H1 (cell line): ENCODE measurements around the gene ASRGL1. TPM values are rescaled to one million over a fixed set of nuclear protein-coding genes. Genes with fewer than 3 reads are reported as not detected.

ENCODE experiments used
- CTCF ChIA-PET: fragments of 300-600 bp; sonication (Branson Sonifier 250); formaldehyde crosslinking; loops from one replicate; lab custom pipeline; 2021; ENCODE audit not compliant: partially characterized antibody; lab: Charles Lee
- POLR2A ChIA-PET: fragments of 300-600 bp; sonication (Branson Sonifier 250); formaldehyde crosslinking; loops from one replicate; lab custom pipeline; 2021; ENCODE audit warnings: inconsistent platforms; ENCODE audit not compliant: partially characterized antibody; lab: Charles Lee
- DNase-seq, 2 experiments: peaks; one replicate each; pipeline versions ENCODE4 v3.0.0 to v3.0.0-alpha.2; 2010 to 2022; ENCODE audit warnings: low spot score in 2 of 2, low read depth in 1 of 2, mixed read lengths in 1 of 2
- FAIRE-seq: peaks from 2 replicates; lab custom pipeline; 2011; peaks lifted over from hg19 to GRCh38; lab: Jason Lieb, UNC
- H2AFZ ChIP-seq: 2 replicates; pipeline ENCODE4 v1.8.1; 2012; ENCODE audit warnings: low read length, inconsistent platforms
- H2AK5ac ChIP-seq: 2 replicates; pipeline ENCODE4 v1.6.1; 2013; ENCODE audit warnings: low read depth, low read length
- H2BK120ac ChIP-seq: replicated peaks from 2 replicates; pipeline ENCODE3; 2013; ENCODE audit warnings: low read depth, low read length, inconsistent platforms
- H2BK12ac ChIP-seq: 2 replicates; pipeline ENCODE4 v1.6.1; 2013; ENCODE audit warnings: low read depth, low read length
- H2BK15ac ChIP-seq: 2 replicates; pipeline ENCODE4 v1.6.1; 2013; ENCODE audit warnings: low read length
- H2BK20ac ChIP-seq: 2 replicates; pipeline ENCODE4 v1.6.1; 2013; ENCODE audit warnings: low read length
- H2BK5ac ChIP-seq: 2 replicates; pipeline ENCODE4 v1.6.1; 2013; ENCODE audit warnings: low read depth, low read length
- H3K14ac ChIP-seq: 2 replicates; pipeline ENCODE4 v1.6.1; 2013; ENCODE audit warnings: inconsistent platforms; ENCODE audit not compliant: insufficient read length
- H3K18ac ChIP-seq: 2 replicates; pipeline ENCODE4 v1.6.1; 2013; ENCODE audit warnings: low read length; ENCODE audit errors: extremely low read depth
- H3K23ac ChIP-seq: 2 replicates; pipeline ENCODE4 v1.6.1; 2013; ENCODE audit warnings: inconsistent platforms; ENCODE audit not compliant: insufficient read length
- H3K23me2 ChIP-seq: 2 replicates; pipeline ENCODE4 v1.6.1; 2013; ENCODE audit warnings: low read depth, low read length
- H3K27ac ChIP-seq: 2 replicates; pipeline ENCODE4 v1.6.1; 2011; ENCODE audit warnings: low read depth, low read length, inconsistent platforms
- H3K27me3 ChIP-seq, 4 experiments: replicated peaks in 1 of 4; 1 replicate in 1 of 4; 2 replicates in 3 of 4; pipeline versions ENCODE4 v1.6.1 to v1.8.1; 2011 to 2013; ENCODE audit warnings: low read length in 3 of 4, mild to moderate bottlenecking in 3 of 4, inconsistent platforms in 2 of 4, mixed read lengths in 2 of 4, moderate library complexity in 1 of 4; ENCODE audit not compliant: control insufficient read depth in 3 of 4, insufficient read depth in 3 of 4; ENCODE audit errors: extremely low read depth in 1 of 4
- H3K36me3 ChIP-seq, 4 experiments: 2 replicates each; pipeline versions ENCODE4 v1.6.1 to v1.8.1; 2011 to 2013; ENCODE audit warnings: mild to moderate bottlenecking in 4 of 4, low read length in 3 of 4, moderate library complexity in 2 of 4, control low read depth in 1 of 4, inconsistent platforms in 1 of 4; ENCODE audit not compliant: insufficient read depth in 4 of 4, control insufficient read depth in 2 of 4
- H3K4ac ChIP-seq: replicated peaks from 2 replicates; pipeline ENCODE3; 2013; ENCODE audit warnings: low read length, low read depth, mixed read lengths, inconsistent platforms; ENCODE audit not compliant: insufficient read length
- H3K4me1 ChIP-seq, 4 experiments: replicated peaks in 1 of 4; 1 replicate in 1 of 4; 2 replicates in 3 of 4; pipeline versions ENCODE4 v1.6.1 to v1.8.1; 2011 to 2013; ENCODE audit warnings: low read length in 3 of 4, inconsistent platforms in 2 of 4, mixed read lengths in 1 of 4; ENCODE audit not compliant: insufficient read depth in 4 of 4, control insufficient read depth in 3 of 4
- H3K4me2 ChIP-seq, 2 experiments: 2 replicates each; pipeline versions ENCODE4 v1.6.1 to v1.8.1; 2011 to 2013; ENCODE audit warnings: low read depth in 2 of 2, low read length in 2 of 2, control low read depth in 1 of 2, inconsistent platforms in 1 of 2, mild to moderate bottlenecking in 1 of 2; ENCODE audit not compliant: insufficient read depth in 1 of 2
- H3K4me3 ChIP-seq, 4 experiments: fragments of 200-600, 300-600 bp in 1 of 4; sonication (generic), shearing (Covaris generic), sonication (Bioruptor Twin) in 1 of 4; 2 replicates each; pipeline versions ENCODE4 v1.5.1 to v1.8.1; 2011 to 2016; ENCODE audit warnings: low read length in 4 of 4, low read depth in 3 of 4, control low read depth in 2 of 4, inconsistent platforms in 2 of 4, mild to moderate bottlenecking in 2 of 4, mixed read lengths in 1 of 4, moderate library complexity in 1 of 4; ENCODE audit not compliant: insufficient read depth in 2 of 4; ENCODE audit errors: extremely low read depth in 1 of 4
- H3K56ac ChIP-seq: replicated peaks from 2 replicates; pipeline ENCODE3; 2013; ENCODE audit warnings: low read depth, mild to moderate bottlenecking, mixed read lengths, low read length, inconsistent platforms; ENCODE audit not compliant: insufficient read length
- H3K79me1 ChIP-seq: 2 replicates; pipeline ENCODE4 v1.6.1; 2013; ENCODE audit warnings: low read depth, low read length, control low read depth
- H3K79me2 ChIP-seq, 2 experiments: 2 replicates each; pipeline versions ENCODE4 v1.6.1 to v1.8.1; 2012 to 2013; ENCODE audit warnings: low read length in 2 of 2, mild to moderate bottlenecking in 2 of 2, inconsistent platforms in 1 of 2; ENCODE audit not compliant: insufficient read depth in 2 of 2, control insufficient read depth in 1 of 2
- H3K9ac ChIP-seq, 4 experiments: replicated peaks in 1 of 4; 1 replicate in 1 of 4; 2 replicates in 3 of 4; pipeline versions ENCODE4 v1.6.1 to v1.8.1; 2011 to 2013; ENCODE audit warnings: low read depth in 3 of 4, low read length in 3 of 4, control low read depth in 2 of 4, mild to moderate bottlenecking in 2 of 4, moderate library complexity in 2 of 4, inconsistent platforms in 1 of 4; ENCODE audit errors: extremely low read depth in 1 of 4
- H3K9me3 ChIP-seq, 2 experiments: 2 replicates each; pipeline versions ENCODE4 v1.6.1 to v1.8.1; 2012 to 2013; ENCODE audit warnings: mild to moderate bottlenecking in 2 of 2, moderate library complexity in 2 of 2, control low read depth in 1 of 2, inconsistent platforms in 1 of 2, low read depth in 1 of 2, low read length in 1 of 2, mixed read lengths in 1 of 2; ENCODE audit not compliant: insufficient read depth in 2 of 2
- H4K20me1 ChIP-seq, 2 experiments: replicated peaks in 1 of 2; 2 replicates each; pipeline versions ENCODE3 to v1.8.1; 2011 to 2013; ENCODE audit warnings: inconsistent platforms in 2 of 2, low read length in 2 of 2, mild to moderate bottlenecking in 1 of 2; ENCODE audit not compliant: insufficient read depth in 2 of 2, control insufficient read depth in 1 of 2
- H4K5ac ChIP-seq: 2 replicates; pipeline ENCODE4 v1.6.1; 2013; ENCODE audit warnings: low read length, low read depth, mixed read lengths, inconsistent platforms; ENCODE audit not compliant: insufficient read length
- H4K8ac ChIP-seq: 2 replicates; pipeline ENCODE4 v1.8.0; 2013; ENCODE audit warnings: mild to moderate bottlenecking, moderate library complexity, low read length, inconsistent platforms; ENCODE audit not compliant: insufficient read depth; ENCODE audit errors: extremely low read depth
- H4K91ac ChIP-seq: replicated peaks from 2 replicates; pipeline ENCODE3; 2013; ENCODE audit warnings: low read length, mixed read lengths, inconsistent platforms; ENCODE audit not compliant: insufficient read length
- CBX5 ChIP-seq: fragments of 300-800, 300-1000 bp; sonication (generic); IDR thresholded peaks from 2 replicates; pipeline ENCODE4 v1.7.1; 2016; ENCODE audit warnings: antibody characterized with exemption, low read length, low read depth
- JUN ChIP-seq: IDR thresholded peaks from 2 replicates; pipeline ENCODE4 v1.6.1; 2011; ENCODE audit warnings: low read depth, mild to moderate bottlenecking, improper control_type of control experiment, low read length
- POLR2A ChIP-seq, 2 experiments: IDR thresholded peaks; 1 replicate in 1 of 2; 2 replicates in 1 of 2; pipeline ENCODE4 v1.6.1; 2011; ENCODE audit warnings: low read depth in 2 of 2, low read length in 2 of 2, mild to moderate bottlenecking in 2 of 2; ENCODE audit errors: control extremely low read depth in 1 of 2
- WGBS, 2 experiments: shearing (Covaris generic) in 1 of 2; methylation state at CpG; one replicate each; pipeline versions ENCODE4 v1.1.6 to v1.1.7; 2013 to 2015; ENCODE audit warnings: low lambda C conversion rate in 2 of 2, mixed read lengths in 2 of 2, inconsistent platforms in 1 of 2, low coverage in 1 of 2, missing lambda C conversion rate in 1 of 2; ENCODE audit not compliant: insufficient replicate concordance in 2 of 2, insufficient coverage in 1 of 2, insufficient read length in 1 of 2; ENCODE audit errors: extremely low coverage in 1 of 2, missing lambda C conversion rate in 1 of 2; 5-methylcytosine and 5-hydroxymethylcytosine counted together
- polyA plus RNA-seq, 7 experiments: library from polyadenylated mRNA; depleted of rRNA in 3 of 7; stranded (reverse) in 5 of 7; unstranded in 2 of 7; fragments of >200 nt in 5 of 7; fragments of 200-250 nt in 2 of 7; gene quantifications; 1 replicate in 5 of 7; 2 replicates in 1 of 7; 4 replicates in 1 of 7; pipeline versions ENCODE4 v1.2.1 to v1.2.3, GENCODE V29; 2011 to 2013; ENCODE audit warnings: missing spikeins in 2 of 7, mixed read lengths in 2 of 7
- total RNA-seq: library from RNA; stranded (reverse); fragmentation: NEBNext Ultra II Directional; extraction: Animal tissue kit (Norgen Biotek cat#: 25700); gene quantifications from 2 replicates; pipeline ENCODE4 v1.2.1, GENCODE V29; 2021
- TF ChIP-seq, protein P1 (sequence below): IDR thresholded peaks from 2 replicates; pipeline ENCODE4 v1.6.1; 2011; ENCODE audit warnings: low read length, improper control_type of control experiment

Gene ASRGL1
- total and polyA plus RNA-seq, 2 of the 8 experiments (the other 6 are each of a cell fraction or from before 2014, with no cell fraction given): 19.9 to 23.5 TPM

- Histone ChIP-seq H3K23ac (no peak overlapping the region), H4K5ac (no peak overlapping the region), H3K36me3 (no peaks in the 10 kb centered on the region), H3K18ac (no peak overlapping the region), H2AFZ (no peak overlapping the region), H3K56ac (no peak overlapping the region), H2BK5ac (no peak overlapping the region), H4K20me1 (no peaks in the 10 kb centered on the region), H2BK12ac (no peak overlapping the region), H4K8ac (no peak overlapping the region), H3K27ac (no peak overlapping the region), H2BK20ac (no peak overlapping the region), H3K9me3 (no peaks in the 10 kb centered on the region), H3K4me2 (no peak overlapping the region), H3K4ac (no peak overlapping the region), H3K79me2 (no peaks in the 10 kb centered on the region), H2AK5ac (no peak overlapping the region), H3K79me1 (no peaks in the 10 kb centered on the region), H4K91ac (no peak overlapping the region), H2BK120ac (no peak overlapping the region), H3K9ac (no peak overlapping the region), H3K4me3 (no peak overlapping the region), H3K27me3 (no peaks in the 10 kb centered on the region), H3K4me1 (no peaks in the 10 kb centered on the region), H2BK15ac (no peak overlapping the region), H3K14ac (no peak overlapping the region), H3K23me2 (no peaks in the 10 kb centered on the region)
- FAIRE-seq: no peak
- CTCF ChIA-PET: interaction anchor here (0.6 to 1.6 kb wide), 5 partner anchors 10 to 244 kb away, joined by 3 to 8 read pairs (median 3); no protein-coding TSS in a partner anchor
- POLR2A ChIA-PET: no interaction called here
- 97% methylated on average over 6 of the region's 6 CpGs; no CpG with 5 or more reads in 1 of the 2 experiments for WGBS, 2 experiments
- DNase-seq: no peak
- TF ChIP-seq CBX5 (no peak), JUN (no peak), POLR2A (IDR thresholded peaks at IDR 0.05; ENCODE audit: control extremely low read depth in 1 of 2, low read depth in 2 of 2, low read length in 2 of 2) (no peak)
- TF ChIP-seq, protein P1, sequence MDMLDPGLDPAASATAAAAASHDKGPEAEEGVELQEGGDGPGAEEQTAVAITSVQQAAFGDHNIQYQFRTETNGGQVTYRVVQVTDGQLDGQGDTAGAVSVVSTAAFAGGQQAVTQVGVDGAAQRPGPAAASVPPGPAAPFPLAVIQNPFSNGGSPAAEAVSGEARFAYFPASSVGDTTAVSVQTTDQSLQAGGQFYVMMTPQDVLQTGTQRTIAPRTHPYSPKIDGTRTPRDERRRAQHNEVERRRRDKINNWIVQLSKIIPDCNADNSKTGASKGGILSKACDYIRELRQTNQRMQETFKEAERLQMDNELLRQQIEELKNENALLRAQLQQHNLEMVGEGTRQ: no peak
These were observed 46.6 kb downstream of the ASRGL1 start for GRCh38 chr11:62383822-62384221.
